GM20000 (cell line): ENCODE results near the gene AHNAK2.

Experiments used
- DNase-seq: peaks from one replicate; pipeline ENCODE4 v3.0.0; 2012; ENCODE audit warnings: low spot score
- TF ChIP-seq, protein P1 (sequence below): IDR thresholded peaks from 2 replicates; pipeline ENCODE4 v1.5.1; 2012; ENCODE audit warnings: mild to moderate bottlenecking, control low read depth; ENCODE audit errors: extremely low read depth, missing control alignments

Gene AHNAK2

GRCh38 chr14:104989951-104990303, 11.8 kb upstream of the AHNAK2 start:
- TF ChIP-seq, protein P1, sequence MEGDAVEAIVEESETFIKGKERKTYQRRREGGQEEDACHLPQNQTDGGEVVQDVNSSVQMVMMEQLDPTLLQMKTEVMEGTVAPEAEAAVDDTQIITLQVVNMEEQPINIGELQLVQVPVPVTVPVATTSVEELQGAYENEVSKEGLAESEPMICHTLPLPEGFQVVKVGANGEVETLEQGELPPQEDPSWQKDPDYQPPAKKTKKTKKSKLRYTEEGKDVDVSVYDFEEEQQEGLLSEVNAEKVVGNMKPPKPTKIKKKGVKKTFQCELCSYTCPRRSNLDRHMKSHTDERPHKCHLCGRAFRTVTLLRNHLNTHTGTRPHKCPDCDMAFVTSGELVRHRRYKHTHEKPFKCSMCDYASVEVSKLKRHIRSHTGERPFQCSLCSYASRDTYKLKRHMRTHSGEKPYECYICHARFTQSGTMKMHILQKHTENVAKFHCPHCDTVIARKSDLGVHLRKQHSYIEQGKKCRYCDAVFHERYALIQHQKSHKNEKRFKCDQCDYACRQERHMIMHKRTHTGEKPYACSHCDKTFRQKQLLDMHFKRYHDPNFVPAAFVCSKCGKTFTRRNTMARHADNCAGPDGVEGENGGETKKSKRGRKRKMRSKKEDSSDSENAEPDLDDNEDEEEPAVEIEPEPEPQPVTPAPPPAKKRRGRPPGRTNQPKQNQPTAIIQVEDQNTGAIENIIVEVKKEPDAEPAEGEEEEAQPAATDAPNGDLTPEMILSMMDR: no peak
- no peak for DNase-seq

DNA sequence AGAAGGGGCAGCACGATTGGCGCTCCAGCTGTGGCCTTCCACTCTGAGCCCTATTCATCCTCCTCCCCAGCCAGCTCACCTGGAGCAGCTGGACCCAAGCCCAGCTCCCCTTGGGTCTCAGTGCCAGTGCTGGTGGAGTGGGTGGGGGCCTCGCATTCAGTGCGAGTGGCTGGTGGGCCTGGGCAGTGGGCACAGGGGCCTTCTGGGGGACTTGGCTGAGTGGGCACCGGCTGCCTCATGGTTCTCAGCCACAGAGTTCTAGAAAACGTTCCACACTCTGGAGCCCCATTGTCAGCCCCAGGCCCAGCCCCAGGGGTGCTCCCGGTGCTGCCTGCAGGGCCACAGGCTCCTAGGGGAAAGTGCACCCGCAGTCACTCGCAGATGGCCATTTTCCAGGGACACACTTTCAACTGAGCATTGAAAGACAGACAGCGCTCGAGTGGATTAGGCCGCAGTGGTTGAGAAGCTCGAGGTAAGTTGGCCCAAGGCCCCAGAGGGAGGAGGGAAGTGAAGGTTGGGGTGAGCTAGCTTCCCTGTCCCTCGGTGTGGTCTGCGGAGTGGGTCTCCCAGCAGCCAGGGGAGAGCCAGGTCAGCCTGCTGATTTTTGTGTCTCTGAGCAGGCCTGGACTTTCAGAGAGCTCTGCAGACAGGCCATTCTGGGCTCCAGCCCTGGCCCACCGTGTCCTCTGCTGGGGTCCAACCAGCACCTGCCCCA, 11.2 kb upstream of the AHNAK2 start:
- DNase-seq: no peak
- TF ChIP-seq, protein P1: no peak

DNA sequence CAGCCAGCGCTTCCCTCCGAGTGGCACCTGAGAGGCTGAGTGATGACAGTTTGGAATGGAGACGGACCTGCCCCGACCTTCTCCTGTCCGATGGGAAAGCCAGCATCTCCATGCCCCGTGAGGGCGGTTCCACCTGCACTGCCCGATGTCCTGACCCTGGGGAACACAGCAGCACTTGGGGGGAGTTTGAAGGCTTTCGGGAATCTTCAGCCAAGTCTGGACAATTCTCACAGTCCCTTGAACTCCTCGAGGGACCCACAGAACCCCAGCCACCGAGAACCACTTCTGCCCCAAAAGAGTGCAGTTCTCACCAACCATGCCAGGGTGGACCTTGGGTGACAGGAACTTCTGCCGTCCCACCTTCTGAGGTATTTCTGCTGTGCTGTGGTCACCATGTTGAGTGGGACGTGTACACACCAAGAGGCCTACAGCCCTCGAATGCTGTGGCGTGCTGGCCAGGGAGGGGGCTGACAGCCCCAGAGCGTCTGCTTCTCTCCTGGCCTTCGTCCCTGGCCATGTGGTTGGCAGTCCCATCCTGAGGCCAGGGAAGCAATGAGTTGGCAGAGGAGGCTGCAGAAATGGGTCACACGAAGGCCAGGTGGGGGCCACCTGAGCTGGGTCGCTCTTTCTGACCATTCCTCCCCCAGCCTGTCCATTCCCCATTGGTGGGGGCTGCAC, 8.5 kb upstream of the AHNAK2 start:
- no peak for DNase-seq
- TF ChIP-seq, protein P1: no peak

DNA sequence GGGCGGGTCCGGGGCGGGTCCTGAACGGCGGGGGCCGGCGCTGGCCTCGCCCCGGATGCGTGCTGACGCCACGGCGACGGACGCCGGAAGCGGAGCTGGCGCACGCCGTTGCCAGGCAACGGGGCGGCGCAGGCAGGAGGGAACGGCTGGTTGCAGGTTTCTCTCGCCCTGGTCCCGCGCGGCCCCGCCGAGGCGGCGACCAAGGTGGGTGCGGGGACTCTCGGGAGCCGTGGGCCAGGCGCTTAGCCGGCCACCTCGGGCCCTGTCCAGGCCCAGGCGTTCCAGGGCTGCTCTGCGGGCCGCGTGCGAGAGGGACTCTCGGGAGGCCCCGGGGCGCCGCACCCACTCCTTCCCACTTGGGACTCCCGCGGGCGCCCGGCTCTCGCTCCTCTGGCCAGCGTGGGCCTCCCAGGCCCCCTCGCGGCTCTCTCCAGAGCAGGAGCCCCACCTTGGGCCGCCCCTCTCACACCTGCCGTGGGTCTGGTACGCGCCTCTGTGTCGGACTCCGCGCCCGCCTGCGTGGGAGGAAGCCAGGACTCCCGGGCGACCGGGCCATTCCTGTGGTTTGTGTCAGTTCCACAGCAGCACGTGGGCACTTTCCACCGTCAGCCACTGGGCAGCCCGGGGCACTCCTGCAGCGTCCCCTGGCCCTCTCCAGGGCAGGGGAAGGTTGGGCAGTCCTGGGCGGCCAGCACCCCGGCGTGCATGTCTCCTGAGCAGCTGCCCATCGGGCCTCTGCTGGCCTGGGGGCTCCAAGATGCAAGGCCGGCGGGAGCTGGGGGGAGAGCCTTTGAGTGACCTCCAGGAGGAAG, 7.7 kb upstream of the AHNAK2 start, which contains the start of gene CLBA1:
TSS of gene CLBA1 (plus strand) at position 114 of the 812 bp plus-strand sequence. CDS start at position 758, 644 bp downstream.
- TF ChIP-seq, protein P1: no peak
- peak; percentile 100 for DNase-seq

GRCh38 chr14:104984056-104984894, 6.1 kb upstream of the AHNAK2 start:
- no peak for DNase-seq
- TF ChIP-seq, protein P1: no peak

DNA sequence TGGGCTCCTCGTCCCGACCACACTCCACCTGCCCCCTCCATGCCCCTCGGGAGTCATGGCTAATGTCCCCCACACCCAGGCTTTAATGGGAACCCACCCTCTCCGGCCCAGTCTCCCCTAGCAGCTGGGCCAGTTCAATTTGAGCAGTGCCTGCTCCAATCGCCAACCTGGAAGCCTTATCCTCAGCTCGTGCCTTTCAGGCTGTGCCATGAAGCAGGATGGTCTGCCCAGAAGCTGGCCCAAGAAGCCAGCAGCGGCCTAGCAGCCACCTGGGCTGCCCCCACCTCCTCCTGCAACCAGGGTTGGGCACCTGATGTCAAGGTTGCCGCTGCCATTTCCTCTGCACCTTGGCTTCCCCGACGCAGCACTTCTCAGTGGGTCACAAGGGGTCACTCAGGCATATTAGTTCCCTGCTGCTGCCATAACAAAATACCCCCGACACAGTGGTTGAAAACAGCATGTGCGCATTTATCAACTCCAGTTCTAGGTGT, 5.1 kb upstream of the AHNAK2 start:
- DNase-seq: no peak
- TF ChIP-seq, protein P1: no peak
